NCI-H2107 treated with DMSO at 0.1 percent for 48 hours (cell line): ENCODE results near the gene GRM5.

ENCODE experiments used
- DNase-seq: peaks from one replicate; lab custom pipeline; 2025; ENCODE audit not compliant: unreplicated experiment; lab: John Stamatoyannopoulos, UW

GRM5 gene

GRCh38 chr11:88739524-88739923 is 326.3 kb downstream of the GRM5 start:
- DNase-seq, result no peak

- DNase-seq, result no peak
These were observed 356.2 kb downstream of the GRM5 start for GRCh38 chr11:88709567-88709966.

- no peak for DNase-seq
These were observed 361.3 kb downstream of the GRM5 start for GRCh38 chr11:88704485-88704884.

- DNase-seq, result no peak
These were observed 364.0 kb downstream of the GRM5 start for GRCh38 chr11:88701816-88702215.

- DNase-seq, result no peak
These were observed 368.6 kb downstream of the GRM5 start for GRCh38 chr11:88697139-88697538.

- DNase-seq, result no peak
These were observed 369.9 kb downstream of the GRM5 start for GRCh38 chr11:88695689-88696414.

GRCh38 chr11:88692306-88693086 is 373.3 kb downstream of the GRM5 start:
- DNase-seq, result no peak

GRCh38 chr11:88689548-88690240 is 376.1 kb downstream of the GRM5 start:
- DNase-seq, result no peak

GRCh38 chr11:88683024-88683423 is 382.8 kb downstream of the GRM5 start:
- no peak for DNase-seq

GRCh38 chr11:88680806-88681205 is 385.0 kb downstream of the GRM5 start:
- DNase-seq, result no peak

- DNase-seq, result no peak
These were observed 399.4 kb downstream of the GRM5 start for GRCh38 chr11:88666364-88666763.

GRCh38 chr11:88657076-88657738 is 408.6 kb downstream of the GRM5 start:
- DNase-seq, result no peak

- no peak for DNase-seq
These were observed 409.5 kb downstream of the GRM5 start for GRCh38 chr11:88656283-88656682.

GRCh38 chr11:88655656-88656055 is 410.1 kb downstream of the GRM5 start:
- DNase-seq, result no peak

- no peak for DNase-seq
These were observed 410.6 kb downstream of the GRM5 start for GRCh38 chr11:88655196-88655595.

GRCh38 chr11:88651556-88651955 is 414.2 kb downstream of the GRM5 start:
- DNase-seq, result no peak

- DNase-seq, result no peak
These were observed 421.1 kb downstream of the GRM5 start for GRCh38 chr11:88644724-88645123.

- DNase-seq, result no peak
These were observed 433.6 kb downstream of the GRM5 start for GRCh38 chr11:88632163-88632562.

- DNase-seq, result no peak
These were observed 434.3 kb downstream of the GRM5 start for GRCh38 chr11:88631497-88631896.

- no peak for DNase-seq
These were observed 436.3 kb downstream of the GRM5 start for GRCh38 chr11:88629496-88629895.

- DNase-seq, result no peak
These were observed 439.6 kb downstream of the GRM5 start for GRCh38 chr11:88626216-88626615.
